Psoas muscle (tissue), 8 donors: ENCODE data around the gene MTMR12. TPM values are rescaled to one million over a fixed set of nuclear protein-coding genes. Genes with fewer than 3 reads are reported as not detected.

ENCODE experiments used
- ATAC-seq, 4 donors: fragments of 200-7000 bp; cut with Tn5 transposase; one replicate each; pipeline ENCODE4 v1.9.1; 2020; ENCODE audit warnings: moderate library complexity in 3 of 4, mild to moderate bottlenecking in 2 of 4
- DNase-seq, 2 donors: peaks; one replicate each; pipeline ENCODE4 v3.0.0-alpha.2; 2020
- H3K27ac ChIP-seq: fragments of 200-600 bp; one replicate; pipeline ENCODE4 v1.8.0; 2022
- H3K27me3 ChIP-seq, 3 donors: fragments of 200-600 bp in 1 of 3; one replicate each; pipeline versions ENCODE4 v1.6.1 to v1.8.0; 2013 to 2022; ENCODE audit warnings: low read length in 2 of 3, mild to moderate bottlenecking in 2 of 3, moderate library complexity in 1 of 3; ENCODE audit not compliant: insufficient read depth in 3 of 3
- H3K36me3 ChIP-seq, 2 donors: fragments of 200-600 bp in 1 of 2; one replicate each; pipeline versions ENCODE4 v1.6.1 to v1.8.0; 2013 to 2022; ENCODE audit warnings: low read depth in 1 of 2, mild to moderate bottlenecking in 1 of 2, moderate library complexity in 1 of 2; ENCODE audit not compliant: insufficient read depth in 1 of 2
- H3K4me1 ChIP-seq: fragments of 200-600 bp; one replicate; pipeline ENCODE4 v1.8.0; 2022
- H3K4me3 ChIP-seq: fragments of 200-600 bp; one replicate; pipeline ENCODE4 v1.8.0; 2022; ENCODE audit warnings: mild to moderate bottlenecking
- H3K9me3 ChIP-seq: fragments of 200-600 bp; one replicate; pipeline ENCODE4 v1.8.0; 2022
- CTCF ChIP-seq: fragments of 200-600 bp; IDR thresholded peaks from one replicate; pipeline ENCODE4 v1.8.0; 2022; ENCODE audit warnings: antibody characterized with exemption
- WGBS, 3 donors: extraction: QIAGEN DNeasy Blood & Tissue Kit; methylation state at CpG; one replicate each; pipeline versions ENCODE4 v1.1.6 to v1.1.7; 2013; 5-methylcytosine and 5-hydroxymethylcytosine counted together
- intact Hi-C, 2 donors: fragments of 100-400 bp; cut with DNase I; formaldehyde crosslinking; loops; one replicate each; pipeline versions ENCODE4 v1.11.0 to v1.14.2; 2022
- polyA plus RNA-seq, 3 donors: library from polyadenylated mRNA; stranded (reverse); fragments of 200-250 nt; gene quantifications; one replicate each; pipeline ENCODE4 v1.2.3, GENCODE V29; 2013
- total RNA-seq, 4 donors: library from RNA; stranded (reverse); fragmentation: NEBNext Ultra II Directional in 2 of 4; extraction: Animal tissue kit (Norgen Biotek cat#: 25700) in 2 of 4; gene quantifications; one replicate each; pipeline versions ENCODE4 v1.2.1 to v1.2.4, GENCODE V29; 2021 to 2023
- donor health status: healthy with polysubstance abuse.
- donor health status: DM: no; HTN: no; CAD: no; lungs with moderate emphysema.
- donor health status: Bipolar disorder and iron deficiency.
- donor health status: healthy.
- donor health status: DM: yes; HTN: yes; CAD: no.
- donor health status: DM: no; HTN: no; CAD: no.
- donor health status: DM: no; HTN: no; CAD: no.
- donor health status: DM: yes; HTN: yes; CAD: no.

MTMR12 gene
- total and polyA plus RNA-seq, 7 donors, result 2.4 to 8.9 (median 8.2) TPM

DNA sequence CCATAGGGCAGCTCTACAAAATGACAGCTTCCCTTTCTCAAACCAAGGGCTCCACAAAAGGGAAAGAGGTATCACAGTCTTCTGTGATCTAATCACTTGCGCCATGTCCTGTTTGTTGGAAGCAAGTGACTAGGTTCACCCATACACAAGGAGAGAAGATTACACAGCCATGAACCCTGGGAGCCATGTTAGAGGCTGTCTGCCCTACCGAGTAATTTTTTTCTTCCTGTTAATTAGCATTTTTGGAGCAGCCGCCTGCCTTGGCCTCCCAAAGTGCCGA is 105.4 kb downstream of the MTMR12 start:
- no peak for TF ChIP-seq CTCF
- 95 to 96% (median 95%) methylated on average over 4 of the region's 4 CpGs for WGBS, 3 donors
- H3K4me1 ChIP-seq, result no peaks in the 10 kb centered on the region
- ATAC-seq (no peak), DNase-seq (no peak)
- H3K4me3 ChIP-seq, result no peak overlapping the region
- no peaks in the 10 kb centered on the region for H3K36me3 ChIP-seq
- H3K27me3 ChIP-seq, result no peaks in the 10 kb centered on the region
- H3K9me3 ChIP-seq, result no peaks in the 10 kb centered on the region
- H3K27ac ChIP-seq, result no peak overlapping the region
- intact Hi-C loops, result no loop called here

GRCh38 chr5:32206509-32207354 is 106.0 kb downstream of the MTMR12 start:
- H3K4me1 ChIP-seq, result no peaks in the 10 kb centered on the region
- no peak for TF ChIP-seq CTCF
- no peak overlapping the region for H3K4me3 ChIP-seq
- intact Hi-C loops, result no loop called here
- H3K9me3 ChIP-seq, result no peaks in the 10 kb centered on the region
- 85 to 89% (median 86%) methylated on average over 13 of the region's 13 CpGs for WGBS, 3 donors
- no peak for DNase-seq
- H3K27me3 ChIP-seq, result no peaks in the 10 kb centered on the region
- H3K36me3 ChIP-seq, result no peaks in the 10 kb centered on the region
- no peak overlapping the region for H3K27ac ChIP-seq
- no peak for ATAC-seq

GRCh38 chr5:32206053-32206452 is 106.7 kb downstream of the MTMR12 start:
- no peaks in the 10 kb centered on the region for H3K36me3 ChIP-seq
- no peak overlapping the region for H3K4me3 ChIP-seq
- H3K27me3 ChIP-seq, result no peaks in the 10 kb centered on the region
- no peak for TF ChIP-seq CTCF
- H3K27ac ChIP-seq, result no peak overlapping the region
- intact Hi-C loops, result no loop called here
- no peaks in the 10 kb centered on the region for H3K4me1 ChIP-seq
- DNase-seq (no peak), ATAC-seq (no peak)
- H3K9me3 ChIP-seq, result no peaks in the 10 kb centered on the region
- WGBS, 3 donors, result 86 to 92% (median 89%) methylated on average over 5 of the region's 5 CpGs

DNA sequence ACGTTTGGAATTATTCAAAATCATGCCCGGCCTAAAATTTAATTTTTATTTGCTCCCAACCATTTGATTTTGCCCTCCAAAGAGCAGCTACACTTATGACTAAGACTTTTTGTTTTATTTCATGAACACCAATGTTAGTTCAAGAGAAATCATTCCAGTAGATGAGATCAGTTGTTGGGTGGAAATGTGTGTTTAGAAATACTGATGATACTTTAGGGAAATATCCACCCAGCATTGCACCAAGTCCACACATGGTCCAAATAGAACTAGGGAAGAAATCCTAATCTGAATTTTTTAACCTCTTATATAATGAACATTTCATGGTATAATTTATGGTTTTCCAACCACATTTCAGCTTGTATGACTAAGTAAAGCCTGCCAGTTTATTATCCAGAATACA is 110.3 kb downstream of the MTMR12 start:
- TF ChIP-seq CTCF, result no peak
- no peaks in the 10 kb centered on the region for H3K9me3 ChIP-seq
- DNase-seq, result no peak
- WGBS, 3 donors, result 85 to 87% (median 85%) methylated on average over 2 of the region's 2 CpGs
- H3K27me3 ChIP-seq, result no peaks in the 10 kb centered on the region
- H3K27ac ChIP-seq, result no peak overlapping the region
- intact Hi-C loops, result no loop called here
- no peaks in the 10 kb centered on the region for H3K36me3 ChIP-seq
- ATAC-seq, result peak in 2 of 4 donors; percentile 52 to 67
- no peaks in the 10 kb centered on the region for H3K4me1 ChIP-seq
- H3K4me3 ChIP-seq, result no peak overlapping the region
